GM19467 (cell line): ENCODE results near the gene SPATA33.

Source experiments
- ATAC-seq: cut with Tn5 transposase; IDR thresholded peaks from one replicate; pipeline ENCODE4 v1.9.1; 2021; ENCODE audit warnings: mild to moderate bottlenecking, moderate library complexity; ENCODE audit not compliant: unreplicated experiment

The SPATA33 gene

DNA sequence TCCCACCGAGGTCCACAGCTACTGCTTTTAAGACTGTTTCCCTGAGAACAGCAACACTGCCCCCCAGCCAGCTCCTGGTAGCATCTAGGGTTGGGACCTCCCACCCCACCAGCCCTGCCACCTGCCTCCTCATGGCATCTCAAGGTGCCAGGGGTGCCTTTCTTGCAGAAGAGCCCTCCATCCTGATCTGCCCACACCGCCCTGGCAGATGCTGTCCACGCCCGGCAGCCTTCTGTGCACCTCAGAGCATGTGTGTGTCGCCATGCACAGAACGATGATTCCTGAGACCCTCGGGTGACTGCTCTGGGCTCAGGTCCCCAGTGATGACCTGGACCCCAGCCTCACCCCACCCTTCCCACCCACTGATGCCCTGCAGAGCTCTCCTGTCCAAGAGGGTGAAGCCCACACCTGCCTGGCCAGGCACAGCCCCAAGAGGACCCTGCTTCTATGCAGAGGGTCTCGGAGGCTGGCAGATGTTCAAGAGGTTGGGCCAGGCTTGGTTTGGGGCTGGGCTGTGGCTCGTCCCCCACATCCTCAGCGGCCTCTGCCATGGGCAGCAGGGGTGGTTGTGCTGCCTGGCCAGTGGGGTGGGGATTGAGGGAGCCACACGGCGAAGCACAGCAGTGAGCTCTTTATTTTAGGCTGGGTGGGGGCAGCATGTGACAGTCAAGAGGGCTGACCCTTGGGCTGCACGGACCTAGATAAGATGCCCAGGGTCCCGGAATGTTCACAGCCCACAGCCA lies 49.1 kb downstream of the SPATA33 start:
- ATAC-seq, result no peak

DNA sequence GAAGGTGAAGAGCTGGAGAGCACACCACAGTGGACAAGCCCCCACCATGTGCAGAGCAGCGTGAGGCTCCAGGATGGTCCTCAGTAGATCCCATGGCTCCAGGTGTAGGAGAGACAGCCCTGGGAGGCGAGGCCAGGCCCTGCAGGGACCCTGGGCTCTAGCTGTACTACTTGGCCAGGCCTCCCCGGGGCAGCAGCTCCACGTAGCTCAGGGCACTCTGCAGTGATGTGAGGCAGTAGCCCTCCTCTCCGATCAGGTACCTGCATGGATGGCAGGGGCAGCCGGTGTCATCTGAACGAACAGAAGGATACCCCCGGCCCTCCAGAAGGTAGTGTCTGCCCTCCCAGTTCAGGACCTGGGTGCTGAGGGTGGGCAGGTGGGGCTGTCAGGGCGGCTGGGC lies 50.1 kb downstream of the SPATA33 start:
- ATAC-seq, result no peak

DNA sequence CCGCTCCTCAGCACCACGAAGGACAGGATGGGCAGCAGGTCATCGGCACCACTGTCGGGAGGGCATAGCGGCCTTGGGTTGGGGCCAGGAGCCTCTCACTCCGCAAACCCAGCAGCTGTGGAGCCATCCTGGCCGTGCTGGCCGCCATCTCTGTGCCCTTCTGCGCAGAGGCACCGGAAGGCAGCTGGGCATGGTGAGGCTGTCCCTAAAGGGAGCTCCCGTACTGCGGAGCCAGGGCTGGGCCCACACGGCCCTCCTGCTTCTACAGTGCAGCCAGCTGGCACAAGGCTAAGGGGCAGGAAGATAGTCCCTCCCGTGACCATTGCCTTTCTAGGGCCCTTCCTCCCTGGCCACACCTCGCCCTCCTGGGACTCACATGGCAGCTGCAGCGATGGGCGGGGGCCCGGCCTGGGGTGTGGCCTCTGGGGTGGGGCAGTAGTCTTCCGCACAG lies 50.9 kb downstream of the SPATA33 start:
- no peak for ATAC-seq

DNA sequence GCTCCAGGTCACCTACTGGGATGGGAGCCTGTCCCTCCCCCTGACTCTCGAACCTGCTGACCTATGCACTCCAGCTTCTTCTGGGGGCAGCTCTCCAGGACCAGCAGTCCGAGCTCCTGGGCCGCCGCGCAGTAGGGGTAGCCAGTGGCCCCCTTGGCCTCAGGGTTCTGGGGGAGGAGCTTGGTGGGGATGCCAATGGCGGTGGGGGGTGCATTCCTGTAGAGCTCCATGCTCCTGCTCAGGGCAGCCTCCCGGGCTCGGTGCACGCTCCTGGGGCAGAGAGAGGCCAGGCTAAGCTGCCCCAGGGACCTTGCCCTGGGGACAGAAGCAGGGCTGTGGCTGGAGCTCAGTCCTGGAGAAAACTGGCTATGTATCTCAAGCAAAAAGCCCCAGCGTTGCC lies 51.5 kb downstream of the SPATA33 start:
- no peak for ATAC-seq

DNA sequence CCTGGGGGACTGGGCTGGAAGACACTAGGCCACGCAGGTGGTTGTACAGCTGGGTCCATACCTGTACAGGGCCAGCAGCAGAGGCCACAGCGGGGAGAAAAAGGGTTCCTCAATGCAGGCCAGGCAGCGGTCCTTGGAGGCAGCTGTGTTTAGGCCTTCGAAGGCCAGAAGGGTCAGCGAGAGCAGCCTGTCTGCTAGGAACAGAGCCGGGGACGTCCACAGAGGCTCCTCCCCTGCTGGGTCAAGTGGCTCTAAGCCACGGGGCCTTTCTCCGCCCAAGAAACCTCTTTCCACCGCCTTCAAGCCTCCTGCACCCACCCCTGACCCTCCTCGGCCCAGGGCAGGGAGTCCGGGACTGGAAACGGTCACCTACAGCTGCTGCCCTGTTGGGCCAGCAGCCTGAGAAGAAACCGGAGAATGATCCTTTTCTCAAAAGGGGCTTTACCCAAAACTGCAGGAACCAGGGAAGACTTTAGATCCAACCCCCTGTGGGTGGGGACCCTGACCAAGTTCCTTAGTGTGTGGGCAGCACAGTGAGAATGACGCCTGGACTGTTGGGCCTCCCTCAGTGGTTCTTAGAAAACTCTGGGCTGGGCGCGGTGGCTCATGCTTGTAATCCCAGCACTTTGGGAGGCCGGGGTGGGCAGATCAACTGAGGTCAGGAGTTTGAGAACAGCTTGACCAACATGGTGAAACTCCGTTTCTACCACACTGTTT lies 52.2 kb downstream of the SPATA33 start:
- ATAC-seq, result no peak

DNA sequence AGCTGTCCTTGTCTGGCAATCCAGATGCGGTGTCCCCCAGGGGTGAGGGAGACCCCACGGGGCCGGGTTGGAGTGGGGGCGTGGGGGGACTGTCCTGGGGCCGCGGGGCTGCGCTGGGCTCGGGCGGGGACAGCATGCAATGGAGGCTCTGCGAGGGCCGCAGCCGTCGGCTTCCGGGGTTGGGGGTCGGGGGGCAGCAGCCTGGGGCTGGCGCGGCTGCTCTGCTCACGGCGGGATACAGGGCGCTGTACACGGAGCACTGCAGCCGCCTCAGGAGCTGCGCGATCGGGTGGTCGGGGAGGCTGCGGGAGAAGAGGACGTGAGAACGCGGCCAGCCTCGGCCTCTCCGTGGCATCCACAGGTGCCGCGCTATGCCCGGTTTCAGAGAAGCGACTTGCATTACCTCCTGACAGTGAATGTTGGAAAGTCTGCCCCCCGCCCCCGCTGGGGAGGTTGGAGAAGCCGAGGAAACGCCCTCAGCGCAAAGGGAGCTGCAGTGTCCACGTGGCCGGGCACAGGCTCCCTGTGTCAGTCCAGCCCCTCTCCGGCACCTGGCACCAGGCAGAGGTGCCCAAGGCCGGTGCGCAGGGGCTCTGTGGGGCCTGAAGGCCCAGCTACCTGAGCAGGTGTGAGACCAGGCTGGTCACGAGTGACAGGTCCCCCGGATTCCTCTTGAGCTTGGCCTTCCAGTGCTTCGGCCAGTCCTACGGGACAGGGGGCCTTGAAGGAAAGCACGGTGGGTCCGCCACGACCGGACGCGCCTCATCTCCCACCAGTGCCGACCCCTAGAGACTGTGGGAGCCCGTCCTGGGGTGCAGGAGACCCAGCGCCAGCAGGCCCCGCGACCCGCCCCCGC lies 53.3 kb downstream of the SPATA33 start:
- ATAC-seq, result no peak

DNA sequence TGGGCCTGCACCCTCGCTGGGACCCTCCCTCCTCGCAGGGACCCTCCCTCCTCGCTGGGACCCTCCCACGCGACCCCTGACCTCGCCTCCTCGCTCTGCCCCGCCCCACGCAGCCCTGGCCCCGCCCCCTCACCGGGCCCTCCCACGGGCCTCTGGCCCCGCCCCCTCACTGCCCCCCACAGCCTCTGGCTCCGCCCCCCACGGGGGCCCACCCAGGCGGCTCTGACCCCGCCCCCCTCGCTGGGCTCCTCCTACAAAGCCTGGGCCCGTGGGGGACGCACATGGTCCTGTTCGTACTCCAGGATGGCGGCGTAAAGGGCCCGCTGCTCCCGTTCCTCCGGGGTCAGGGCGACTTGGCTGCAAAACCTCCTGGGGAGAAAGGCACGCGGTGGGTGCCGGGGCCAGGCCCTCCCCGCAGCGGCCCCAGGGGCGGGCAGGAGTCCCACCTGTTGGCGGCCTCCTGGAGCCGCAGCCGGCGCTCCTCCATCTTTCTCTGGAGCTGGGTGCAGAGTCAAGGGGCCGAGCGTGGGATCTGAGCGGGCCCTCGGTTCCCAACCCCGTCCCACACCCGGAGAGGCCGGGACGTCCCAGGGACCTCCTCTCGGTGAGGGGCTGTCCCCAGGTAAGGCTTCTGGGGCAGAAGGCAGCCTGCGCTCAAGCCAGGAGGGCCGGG lies 54.1 kb downstream of the SPATA33 start:
- ATAC-seq, result no peak

DNA sequence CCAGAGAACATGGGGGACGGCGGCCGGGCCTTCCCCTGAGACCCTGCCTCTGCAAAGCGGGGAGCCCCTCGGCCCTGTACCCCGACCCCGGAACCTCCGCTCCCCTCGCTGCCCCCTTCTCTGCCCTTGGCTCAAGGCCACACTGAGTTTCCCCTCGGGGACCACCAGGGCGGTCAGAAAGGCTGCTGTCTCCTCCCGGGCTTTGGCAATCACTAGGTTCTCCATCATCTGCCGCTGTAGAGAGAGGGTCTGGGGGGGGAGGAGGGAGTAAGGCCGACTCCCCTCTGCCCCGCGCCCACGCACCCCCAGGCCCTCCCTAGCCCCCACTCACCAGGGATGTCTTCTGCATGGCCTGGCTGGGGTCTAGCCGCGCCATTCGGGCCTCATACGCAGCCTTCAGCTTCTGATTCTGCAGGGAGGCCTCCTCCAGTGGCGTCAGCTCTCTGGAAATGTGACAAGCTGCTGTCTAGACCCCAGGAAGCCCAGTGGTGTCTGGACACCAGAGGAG lies 54.7 kb downstream of the SPATA33 start:
- no peak for ATAC-seq

DNA sequence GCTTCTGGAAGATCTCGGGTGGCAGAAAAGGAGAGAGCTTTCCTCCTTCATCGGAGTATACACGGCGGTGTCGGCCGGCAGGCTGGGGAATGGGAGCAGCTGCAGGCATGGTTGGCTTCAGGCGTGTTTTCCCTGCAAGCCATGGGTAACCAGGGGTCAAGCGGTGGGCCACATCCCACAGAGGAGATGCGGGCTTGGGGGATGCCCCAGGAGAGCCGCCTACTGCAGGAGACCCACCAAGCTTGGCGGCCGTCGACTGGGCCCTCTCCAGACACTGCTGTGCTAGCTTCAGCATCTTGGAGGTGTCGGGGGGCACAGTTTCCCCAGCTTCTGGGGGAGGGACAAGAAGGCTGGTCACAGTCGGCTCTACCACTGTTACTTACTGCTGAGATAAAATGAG lies 58.9 kb downstream of the SPATA33 start:
- no peak for ATAC-seq

DNA sequence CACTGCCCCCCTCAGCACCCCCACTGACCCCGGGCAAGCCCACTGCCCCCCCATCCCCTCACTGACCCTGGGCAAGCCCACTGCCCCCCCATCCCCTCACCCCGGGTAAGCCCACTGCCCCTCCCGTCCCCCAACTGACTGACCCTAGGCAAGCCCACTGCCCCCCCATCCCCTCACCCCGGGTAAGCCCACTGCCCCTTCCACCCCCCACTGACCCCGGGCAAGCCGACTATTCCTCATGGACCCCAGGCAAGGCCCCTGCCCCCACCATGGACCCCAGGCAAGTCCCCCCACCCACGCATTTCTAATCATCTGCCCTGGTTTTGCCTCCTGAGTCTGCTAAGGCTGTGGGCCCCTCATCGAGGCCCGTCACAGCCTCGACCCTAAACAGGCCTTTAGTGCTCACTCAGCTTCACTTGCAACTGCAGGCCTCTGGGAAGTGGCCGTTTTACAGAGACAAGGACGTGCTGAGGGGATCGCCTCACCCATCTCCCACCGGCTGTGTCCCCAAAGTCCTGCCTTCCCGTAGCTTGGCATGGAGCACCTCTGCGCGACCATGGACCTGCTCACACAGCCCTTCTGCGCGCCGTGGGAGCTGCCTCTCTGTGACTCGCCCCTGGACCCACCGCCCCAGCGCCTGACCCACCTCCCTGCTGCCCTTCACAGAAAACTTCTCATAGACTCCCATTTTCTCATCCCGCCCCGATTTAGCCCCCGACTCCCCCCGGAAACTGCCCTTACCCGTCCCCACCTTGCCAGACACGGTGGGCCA lies 59.5 kb downstream of the SPATA33 start:
- ATAC-seq, result no peak

DNA sequence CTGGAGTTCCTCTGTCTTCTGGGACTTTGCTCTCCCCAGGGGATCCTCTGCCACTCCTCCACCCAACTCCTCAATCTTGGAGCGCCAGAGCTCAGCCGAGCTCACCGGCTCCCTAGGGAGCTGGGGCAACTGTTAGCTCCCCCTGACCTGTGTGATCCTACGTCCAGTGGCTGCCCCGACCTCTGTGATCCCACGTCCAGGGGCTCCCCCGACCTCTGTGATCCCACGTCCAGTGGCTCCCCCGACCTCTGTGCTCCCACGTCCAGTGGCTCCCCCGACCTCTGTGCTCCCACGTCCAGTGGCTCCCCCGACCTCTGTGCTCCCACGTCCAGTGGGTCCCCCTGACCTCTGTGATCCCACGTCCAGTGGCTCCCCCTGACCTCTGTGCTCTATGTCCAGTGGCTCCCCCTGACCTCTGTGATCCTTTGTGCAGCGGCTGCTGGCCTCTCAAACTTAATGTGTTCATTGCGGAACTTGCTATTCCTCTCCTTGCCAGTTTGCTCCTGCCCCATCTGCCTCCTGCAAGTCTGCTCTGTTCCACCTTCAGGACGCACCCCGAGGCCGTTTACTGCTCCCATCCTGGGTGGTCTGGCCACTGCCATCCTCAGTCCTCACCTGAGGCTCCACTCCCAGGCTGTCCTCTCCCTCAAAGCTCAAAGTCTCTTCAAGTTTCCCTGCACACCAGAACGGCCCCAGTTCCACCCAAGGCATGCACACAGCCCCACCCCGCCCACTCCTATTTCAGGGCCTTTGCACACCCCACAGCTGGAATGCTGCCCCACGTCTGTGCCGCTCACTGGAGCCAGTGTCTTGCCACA lies 60.3 kb downstream of the SPATA33 start:
- no peak for ATAC-seq
